HuH-7 (cell line): ENCODE measurements around the gene ATP11A.

Experiments used
- DNase-seq: peaks from one replicate; pipeline ENCODE4 v3.0.0; 2011; ENCODE audit warnings: low spot score

Gene ATP11A

DNA sequence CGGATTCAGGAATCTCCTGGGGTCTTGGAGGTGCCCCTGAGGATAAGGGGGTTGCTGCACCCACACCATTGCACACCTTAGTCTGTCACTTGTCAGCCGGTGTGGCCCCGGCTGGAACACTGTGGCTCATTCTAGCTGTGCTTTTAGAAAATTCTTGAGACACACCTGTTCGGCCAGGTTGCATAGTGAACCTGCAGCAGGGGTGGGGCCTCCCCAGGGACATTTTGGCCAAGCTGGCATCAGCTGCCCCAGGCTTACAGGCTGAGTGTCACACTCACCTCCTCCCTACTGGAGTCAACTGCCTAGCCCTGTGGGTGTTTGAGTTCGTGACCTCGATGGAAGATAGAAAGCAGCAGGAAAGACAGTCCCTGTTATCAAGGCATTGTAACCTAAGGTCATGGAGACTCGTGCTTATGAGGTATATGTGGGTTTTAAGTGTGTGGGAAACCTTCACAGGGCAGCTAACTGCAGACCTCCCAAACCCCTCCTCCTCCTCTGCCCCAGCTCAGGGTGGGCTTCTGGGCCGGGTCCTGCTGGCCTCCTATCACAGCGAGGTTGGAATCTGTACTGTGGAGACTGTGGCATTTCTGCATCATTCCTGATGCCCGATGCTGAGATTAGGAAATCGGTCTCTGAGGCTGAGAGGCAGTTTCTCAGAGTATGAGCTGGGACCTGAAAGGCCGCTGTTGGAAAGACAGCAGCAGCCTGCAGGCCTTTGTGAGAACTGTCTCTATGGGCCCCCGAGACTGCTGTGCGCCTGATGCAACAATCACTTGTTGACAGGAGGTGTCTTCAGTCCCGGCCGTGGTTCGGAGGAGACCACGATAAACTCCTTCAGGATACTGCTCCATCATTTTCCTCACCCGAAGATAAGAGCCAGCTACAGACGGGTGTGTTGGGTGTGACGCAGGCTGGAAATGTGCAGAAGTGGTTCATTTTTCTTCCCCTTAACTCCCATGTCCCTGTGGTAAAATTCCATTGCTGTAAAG lies 72.2 kb downstream of the ATP11A start:
- peak; percentile 51 for DNase-seq

DNA sequence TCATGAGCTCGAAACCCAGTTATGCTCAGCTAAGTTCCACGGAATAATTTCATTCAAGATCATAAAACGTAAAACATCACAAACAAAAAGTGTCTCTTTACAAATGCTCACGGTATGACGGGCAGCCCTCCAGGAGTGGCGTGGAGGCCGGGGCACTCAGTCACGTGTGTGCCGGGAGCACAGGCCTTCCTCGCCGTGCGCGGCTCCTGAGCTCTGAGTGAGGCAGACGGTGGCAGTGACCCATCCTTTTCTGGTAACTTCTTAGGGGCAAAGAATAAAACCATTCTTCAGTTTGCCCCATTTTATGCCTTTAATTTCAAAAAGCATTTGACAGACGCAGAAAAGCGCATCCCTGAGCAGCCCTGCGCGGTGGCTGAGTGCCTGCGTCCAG lies 72.8 kb downstream of the ATP11A start:
- no peak for DNase-seq

DNA sequence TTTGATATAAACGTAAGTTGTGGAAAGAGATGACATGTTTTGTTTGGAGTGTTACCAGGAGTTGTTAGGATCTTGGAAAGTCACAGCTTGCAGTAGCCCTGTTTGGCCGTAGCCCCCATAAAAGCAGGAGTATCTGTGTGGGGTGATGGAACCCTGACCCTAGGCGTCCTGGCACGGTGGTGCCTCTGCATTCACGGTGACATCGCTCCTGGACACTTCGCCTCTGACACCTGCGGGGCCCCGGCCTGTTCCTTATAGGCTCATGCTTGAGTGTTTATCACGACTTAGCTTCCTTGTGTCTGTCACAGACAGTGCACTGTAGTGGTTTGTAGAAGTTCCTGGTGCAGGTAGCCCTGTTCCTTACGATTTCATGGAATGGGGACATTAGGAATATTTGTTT lies 74.2 kb downstream of the ATP11A start:
- no peak for DNase-seq

DNA sequence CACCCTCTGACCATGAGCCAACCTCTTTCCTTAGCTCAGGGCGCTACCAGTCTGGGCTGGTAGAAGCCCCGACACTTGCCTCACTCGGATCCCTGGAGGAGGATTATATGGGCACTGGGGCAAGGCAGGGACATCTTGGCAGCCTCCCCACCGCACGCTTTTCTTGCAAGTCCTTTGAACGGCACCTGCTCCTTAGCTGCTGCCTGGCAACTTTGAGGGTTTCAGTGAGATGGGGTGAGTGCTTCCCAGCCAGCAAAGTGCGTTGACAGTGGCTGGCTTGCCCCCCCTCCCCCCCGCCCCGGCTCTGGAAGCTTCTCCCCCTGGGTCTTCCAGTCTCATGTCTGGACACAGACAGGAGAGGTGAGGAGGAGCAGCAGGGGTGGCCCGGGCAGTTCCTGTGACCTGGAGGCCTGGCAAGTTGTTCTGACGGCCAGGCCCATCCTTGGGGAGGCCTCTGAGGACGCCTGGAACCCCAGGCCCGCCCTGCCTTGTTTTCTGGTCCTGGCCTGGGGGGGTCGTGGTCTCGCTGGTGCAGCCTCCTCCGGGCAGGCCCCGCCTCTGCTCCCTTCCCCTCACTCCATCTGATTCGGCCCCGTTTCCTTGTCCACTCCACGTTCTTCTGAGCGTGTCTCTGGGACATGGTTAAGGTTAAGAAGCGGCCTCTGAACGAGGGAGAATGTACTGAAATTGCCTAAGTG lies 75.2 kb downstream of the ATP11A start:
- no peak for DNase-seq

DNA sequence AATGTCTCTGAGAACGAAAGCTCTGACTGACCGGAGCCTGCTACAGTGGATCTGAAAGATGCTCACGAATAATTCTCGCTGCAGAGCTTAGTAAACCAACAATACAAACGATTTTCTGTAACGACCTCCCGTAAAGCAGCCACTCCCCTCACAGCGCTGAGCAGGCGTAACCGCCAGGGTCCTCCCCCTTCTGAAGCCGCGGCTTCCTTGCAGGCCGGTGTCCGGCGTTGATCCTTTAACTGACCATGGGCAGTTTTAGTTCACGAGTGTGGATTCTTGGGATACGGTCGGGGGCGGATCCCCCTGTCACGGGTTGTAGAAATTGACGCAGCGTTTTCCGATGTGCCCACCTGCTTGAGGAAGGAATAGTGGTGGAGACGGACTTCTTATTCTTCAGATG lies 75.9 kb downstream of the ATP11A start:
- DNase-seq: no peak

DNA sequence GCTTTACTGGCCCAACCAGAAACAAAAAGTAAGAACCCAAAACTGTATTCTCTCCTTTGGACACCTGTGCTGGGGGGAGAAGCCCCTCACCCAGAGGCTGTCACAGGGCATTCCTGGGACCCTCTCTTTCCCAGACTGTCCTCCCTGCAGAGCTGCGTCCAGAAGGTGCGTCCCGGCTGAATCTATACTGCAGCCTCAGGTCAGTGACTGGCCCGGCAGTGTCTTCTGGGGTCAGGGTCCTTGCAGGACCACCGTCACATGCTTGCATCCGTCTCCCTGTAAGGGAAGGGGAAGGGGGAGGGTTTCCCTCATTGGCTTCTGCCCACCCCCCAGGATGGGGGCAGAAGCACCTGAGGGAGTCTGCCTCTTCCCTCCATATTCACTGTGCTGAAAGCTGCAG lies 76.5 kb downstream of the ATP11A start:
- DNase-seq: no peak

GRCh38 chr13:112767506-112768471 lies 78.0 kb downstream of the ATP11A start:
- DNase-seq: no peak

- no peak for DNase-seq
These were observed 79.1 kb downstream of the ATP11A start for GRCh38 chr13:112768795-112769481.

DNA sequence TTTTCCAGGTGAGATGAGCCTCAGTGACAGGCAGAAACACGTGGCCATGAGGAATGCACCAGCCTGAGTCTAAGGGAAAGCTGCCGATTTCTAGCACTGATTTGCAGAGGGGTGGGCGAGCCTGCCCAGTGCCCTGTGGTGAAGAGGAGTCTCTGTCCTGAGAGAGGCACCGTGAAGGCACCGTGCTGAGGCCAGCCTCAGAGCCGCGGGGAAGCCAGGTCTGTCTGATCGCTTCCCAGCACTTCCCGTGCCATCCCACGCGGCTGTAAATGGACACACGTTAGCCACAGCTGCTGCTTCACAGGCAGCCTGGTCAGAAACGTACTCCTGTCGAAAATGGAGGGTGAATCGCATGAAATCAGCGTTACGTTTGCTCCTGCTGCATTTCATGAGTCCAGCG lies 79.8 kb downstream of the ATP11A start:
- DNase-seq: no peak

- no peak for DNase-seq
These were observed 80.7 kb downstream of the ATP11A start for GRCh38 chr13:112770504-112770903.

- no peak for DNase-seq
These were observed 81.5 kb downstream of the ATP11A start for GRCh38 chr13:112771139-112771876.

GRCh38 chr13:112771877-112772538 lies 82.2 kb downstream of the ATP11A start:
- DNase-seq: no peak

- DNase-seq: no peak
These were observed 82.7 kb downstream of the ATP11A start for GRCh38 chr13:112772539-112772909.

- DNase-seq: no peak
These were observed 83.1 kb downstream of the ATP11A start for GRCh38 chr13:112772929-112773328.

DNA sequence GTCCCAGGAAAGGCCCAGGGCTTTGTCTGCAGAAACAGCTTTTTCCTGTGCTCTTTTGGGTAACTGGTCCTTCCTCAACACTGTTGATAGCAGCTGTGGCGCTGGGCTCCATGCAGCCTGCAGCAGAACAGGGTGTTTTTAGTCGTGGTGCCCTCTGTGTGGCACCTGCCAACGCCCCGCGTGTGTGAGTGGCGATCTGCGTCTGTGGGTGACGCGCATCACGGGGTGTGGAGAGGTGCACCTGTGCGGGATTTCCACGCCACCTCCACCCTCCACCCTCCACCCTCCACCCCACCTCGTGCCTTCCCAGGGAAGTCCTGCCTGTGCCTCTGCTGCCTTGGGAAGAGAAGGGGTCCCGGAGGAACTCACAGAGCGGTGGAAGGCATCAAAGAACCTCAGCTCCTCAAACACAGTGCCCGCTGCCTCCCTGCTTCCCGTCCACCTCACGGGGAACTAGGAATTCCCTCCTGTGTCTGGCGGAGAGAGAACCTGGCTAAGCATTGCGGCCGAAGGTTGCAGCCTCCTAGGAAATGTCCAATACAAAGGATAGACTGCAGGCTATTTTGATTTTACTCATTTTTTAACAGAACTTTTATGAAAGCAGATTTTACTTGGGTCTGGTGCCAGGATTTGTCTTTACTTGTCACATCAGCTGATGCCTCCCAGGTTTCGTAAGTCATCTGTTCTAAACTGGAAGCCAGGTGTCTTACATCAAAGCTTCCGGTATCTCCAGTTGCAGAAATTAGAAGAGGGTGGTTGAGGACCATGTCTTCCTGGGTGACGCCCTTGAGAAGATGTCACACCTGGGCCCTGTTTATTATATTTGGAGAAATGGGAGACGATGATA lies 84.0 kb downstream of the ATP11A start:
- DNase-seq: no peak

- no peak for DNase-seq
These were observed 84.6 kb downstream of the ATP11A start for GRCh38 chr13:112774448-112774792.

GRCh38 chr13:112774829-112775565 lies 85.2 kb downstream of the ATP11A start:
- DNase-seq: no peak

GRCh38 chr13:112775791-112776279 lies 86.0 kb downstream of the ATP11A start:
- no peak for DNase-seq

GRCh38 chr13:112776354-112776753 lies 86.5 kb downstream of the ATP11A start:
- DNase-seq: no peak
